HepG2 (cell line): ENCODE measurements around the gene WNT7A.

Experiments
- CTCF ChIP-seq: sonication (generic); formaldehyde crosslinking; IDR thresholded peaks from 2 replicates; pipeline ENCODE4 v1.5.0; 2020; ENCODE audit warnings: mild to moderate bottlenecking, missing genetic modification reagents, moderate library complexity
- DPF2 ChIP-seq: sonication (generic); formaldehyde crosslinking; IDR thresholded peaks from 2 replicates; pipeline ENCODE4 v1.4.0; 2020; ENCODE audit warnings: mild to moderate bottlenecking, low read depth, missing genetic modification reagents, borderline replicate concordance
- JUN ChIP-seq: sonication (generic); formaldehyde crosslinking; IDR thresholded peaks from 2 replicates; pipeline ENCODE4 v1.4.0; 2020; ENCODE audit warnings: mild to moderate bottlenecking, missing genetic modification reagents
- NFRKB ChIP-seq: fragments of 450-650 bp; IDR thresholded peaks from 2 replicates; pipeline ENCODE4 v1.6.1; 2017
- NFYB ChIP-seq: sonication (generic); formaldehyde crosslinking; IDR thresholded peaks from 2 replicates; pipeline ENCODE4 v1.4.0; 2020; ENCODE audit warnings: missing genetic modification reagents
- ZNF24 ChIP-seq: fragments of 450-650 bp; IDR thresholded peaks from 2 replicates; pipeline ENCODE4 v1.6.1; 2017; ENCODE audit warnings: antibody characterized with exemption, mild to moderate bottlenecking
- ZNF281 ChIP-seq: sonication (generic); formaldehyde crosslinking; IDR thresholded peaks from 2 replicates; pipeline ENCODE4 v1.4.0; 2020; ENCODE audit warnings: missing genetic modification reagents, borderline replicate concordance
- ZNF687 ChIP-seq: sonication (generic); formaldehyde crosslinking; IDR thresholded peaks from 2 replicates; pipeline ENCODE4 v1.5.1; 2020; ENCODE audit warnings: mild to moderate bottlenecking, missing genetic modification reagents, moderate library complexity

GRCh38 chr3:13916375-13916774 is 36.5 kb upstream of the WNT7A start:
- no peak for TF ChIP-seq CTCF (CRISPR knock-in tag)
- no peak for TF ChIP-seq DPF2 (CRISPR knock-in tag)
- no peak for TF ChIP-seq JUN (CRISPR knock-in tag)
- TF ChIP-seq ZNF281, result no peak
- TF ChIP-seq ZNF24, result no peak
- TF ChIP-seq ZNF687 (CRISPR knock-in tag), result no peak
- no peak for TF ChIP-seq NFRKB
- TF ChIP-seq NFYB (CRISPR knock-in tag), result no peak
